Endometrial microvascular endothelial cells (primary cell): Measurements from ENCODE around the gene TMEM140. TPM values are rescaled to one million over a fixed set of nuclear protein-coding genes. Genes with fewer than 3 reads are reported as not detected.

Experiments
- in situ Hi-C: cut with HindIII; loops from 2 replicates; pipeline ENCODE4 v1.10.0; 2017; ENCODE audit warnings: low sequenced_read_pairs, low pct_unique_long_range_greater_than_20kb; ENCODE audit errors: inconsistent ontology term
- total RNA-seq: library from RNA; depleted of rRNA; stranded (reverse); fragments of >200 nt; gene quantifications from one replicate; pipeline ENCODE4 v1.2.3, GENCODE V29; 2015; ENCODE audit errors: inconsistent ontology term

TMEM140 gene
- total RNA-seq, 1 donor from 2014 or later: 14.8 TPM

- in situ Hi-C loops: loop anchor here (25.0 kb wide), 1 partner anchor 182 kb away; the partner anchor contains the start of gene AGBL3
These were observed 21.5 kb downstream of the TMEM140 start for GRCh38 chr7:135169141-135169963.

- in situ Hi-C loops: loop anchor here (25.0 kb wide), 1 partner anchor 183 kb away; the partner anchor contains the start of gene AGBL3
These were observed 22.0 kb downstream of the TMEM140 start for GRCh38 chr7:135169964-135170273.

GRCh38 chr7:135170274-135170997, 22.6 kb downstream of the TMEM140 start, which contains the start of gene CYREN:
Gene CYREN (minus strand): TSS chr7:135170707. CDS start chr7:135168922, 1,785 bp downstream.
- in situ Hi-C loops: loop anchor here (25.0 kb wide), 1 partner anchor 183 kb away; the partner anchor contains the start of gene AGBL3

- in situ Hi-C loops: loop anchor here (25.0 kb wide), 1 partner anchor 184 kb away; the partner anchor contains the start of gene AGBL3
These were observed 23.2 kb downstream of the TMEM140 start for GRCh38 chr7:135170998-135171481.

GRCh38 chr7:135171581-135172291, 23.9 kb downstream of the TMEM140 start:
- in situ Hi-C loops: loop anchor here (25.0 kb wide), 1 partner anchor 184 kb away; the partner anchor contains the start of gene AGBL3

- in situ Hi-C loops: loop anchor here (25.0 kb wide), 1 partner anchor 187 kb away; the partner anchor contains the start of gene AGBL3
These were observed 26.0 kb downstream of the TMEM140 start for GRCh38 chr7:135173916-135174315.

GRCh38 chr7:135174941-135175340, 27.1 kb downstream of the TMEM140 start:
- in situ Hi-C loops: loop anchor here (25.0 kb wide), 1 partner anchor 188 kb away; the partner anchor contains the start of gene AGBL3

GRCh38 chr7:135175931-135176330, 28.1 kb downstream of the TMEM140 start:
- in situ Hi-C loops: no loop called here

- in situ Hi-C loops: no loop called here
These were observed 29.3 kb downstream of the TMEM140 start for GRCh38 chr7:135177028-135177696.

GRCh38 chr7:135178364-135178763, 30.5 kb downstream of the TMEM140 start:
- in situ Hi-C loops: no loop called here

- in situ Hi-C loops: no loop called here
These were observed 31.6 kb downstream of the TMEM140 start for GRCh38 chr7:135179321-135179925.

GRCh38 chr7:135180122-135180521, 32.2 kb downstream of the TMEM140 start:
- in situ Hi-C loops: no loop called here

- in situ Hi-C loops: no loop called here
These were observed 33.5 kb downstream of the TMEM140 start for GRCh38 chr7:135181261-135181928.

- in situ Hi-C loops: no loop called here
These were observed 34.2 kb downstream of the TMEM140 start for GRCh38 chr7:135181929-135182678.

GRCh38 chr7:135183478-135183877, 35.6 kb downstream of the TMEM140 start:
- in situ Hi-C loops: no loop called here

- in situ Hi-C loops: no loop called here
These were observed 36.5 kb downstream of the TMEM140 start for GRCh38 chr7:135184254-135184841.
